Hematopoietic multipotent progenitor cell treated with erythropoietin and hydrocortisone succinate and interleukin-3 and kit ligand, for 15 days (in vitro differentiated cells): Measurements from ENCODE around the gene SLC6A6.

Experiments used
- DNase-seq: peaks from one replicate; pipeline ENCODE4 v3.0.0-alpha.2; 2015; ENCODE audit warnings: low spot score

SLC6A6 gene

DNA sequence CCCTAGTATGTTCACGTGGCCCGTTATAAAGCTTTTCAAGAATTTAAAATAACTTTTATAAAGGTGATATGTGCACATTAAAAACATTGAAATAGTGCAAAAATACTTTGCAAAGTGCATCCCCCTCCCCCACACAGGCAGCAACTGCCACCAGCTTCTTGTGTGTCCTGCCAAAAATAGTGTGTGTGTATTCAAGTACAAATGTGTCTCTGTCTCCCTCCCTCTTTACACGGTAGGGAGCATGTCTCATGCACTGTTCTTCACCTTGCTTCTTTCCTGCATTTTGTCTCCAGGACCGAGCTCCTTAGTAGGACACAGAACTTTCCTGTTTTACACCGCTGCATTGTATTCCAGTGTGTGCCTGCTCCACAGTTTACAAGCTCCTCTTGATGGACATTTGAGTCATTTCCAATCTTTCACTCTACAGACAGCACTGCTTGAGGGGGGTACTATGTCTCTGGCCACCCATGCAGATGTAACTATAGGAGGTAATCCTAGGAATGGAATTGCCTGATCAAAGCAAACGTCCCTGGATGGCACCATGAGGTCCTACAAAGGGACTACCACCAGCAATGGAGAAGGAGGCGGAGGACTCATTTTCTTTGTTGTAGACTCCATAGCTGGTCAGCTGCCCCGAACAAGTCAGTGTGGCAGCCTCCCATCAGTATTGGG, 52.4 kb downstream of the SLC6A6 start:
- DNase-seq = no peak

DNA sequence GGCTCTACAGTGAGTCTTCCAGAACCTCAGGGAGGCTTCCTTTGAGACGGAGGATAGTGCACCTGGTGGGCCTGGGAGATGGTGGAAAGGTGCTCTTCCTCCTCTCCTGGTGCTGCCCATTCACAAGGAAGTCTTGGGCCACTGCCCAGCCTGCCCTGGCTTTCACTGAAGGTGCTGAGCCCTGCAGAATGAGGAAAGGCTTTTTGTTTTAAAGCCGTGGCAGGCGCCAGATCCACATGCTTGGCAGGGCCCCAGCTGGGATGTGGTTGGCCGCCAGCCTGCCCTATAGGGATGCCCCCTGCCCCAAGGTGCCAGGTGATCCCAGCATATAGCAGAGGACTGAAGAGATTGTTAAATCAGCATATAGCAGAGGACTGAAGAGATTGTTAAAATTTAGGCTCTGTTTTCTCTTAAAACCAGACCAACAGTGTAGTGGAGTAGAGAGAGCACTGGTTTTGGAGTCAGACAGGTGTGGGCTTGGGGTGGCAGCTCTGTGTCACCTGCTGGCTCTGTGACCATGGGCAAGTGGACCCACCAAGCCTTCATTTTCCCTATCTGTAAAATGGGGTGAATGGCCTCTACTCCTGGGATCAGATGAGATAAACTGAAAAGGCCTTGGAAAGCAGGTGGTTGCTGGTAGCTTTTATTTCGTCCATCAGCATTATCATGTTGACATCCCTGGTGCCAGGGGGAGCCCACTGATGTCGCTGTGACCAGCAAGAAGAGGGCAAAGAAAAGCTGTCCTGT, 53.3 kb downstream of the SLC6A6 start:
- DNase-seq = no peak

DNA sequence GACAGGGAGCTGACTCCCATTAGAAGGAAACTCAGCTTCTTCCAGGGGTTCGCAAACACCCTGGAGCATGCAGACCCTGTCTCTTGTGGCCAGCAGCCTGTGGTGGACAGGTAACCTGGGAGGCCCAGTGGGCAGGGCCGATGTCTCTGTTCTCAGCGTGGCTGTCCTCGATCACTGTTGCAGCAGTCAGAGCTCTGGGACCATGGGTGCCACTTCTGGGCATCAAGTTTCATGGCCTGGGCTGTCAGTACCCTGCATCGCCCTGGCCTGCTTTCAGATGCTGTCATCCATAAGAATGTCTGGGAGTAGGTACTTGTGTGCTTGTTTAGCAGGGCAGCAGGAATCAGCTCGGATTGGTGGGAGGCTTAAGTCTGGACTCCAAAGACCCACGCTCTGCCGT, 54.4 kb downstream of the SLC6A6 start:
- no peak for DNase-seq

DNA sequence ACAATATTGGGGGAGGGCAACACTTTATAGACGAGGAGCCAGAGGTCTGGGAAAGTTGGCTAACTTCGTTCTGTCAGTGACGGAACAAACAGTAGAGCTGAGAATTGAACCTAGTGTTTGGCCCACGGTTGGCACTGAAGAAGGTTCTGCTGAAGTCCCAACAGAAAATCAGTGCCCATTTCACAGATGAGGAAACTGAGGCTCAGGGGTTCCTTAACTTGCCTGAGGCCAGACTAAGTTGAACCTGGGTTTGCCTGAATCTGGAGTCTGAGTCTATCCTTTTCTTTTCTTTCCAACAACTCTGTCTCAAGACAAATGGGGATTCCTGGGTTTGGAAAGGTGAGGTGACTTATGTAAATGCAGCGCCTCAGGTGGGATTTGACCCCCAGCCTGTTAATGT, 55.1 kb downstream of the SLC6A6 start:
- DNase-seq = no peak

DNA sequence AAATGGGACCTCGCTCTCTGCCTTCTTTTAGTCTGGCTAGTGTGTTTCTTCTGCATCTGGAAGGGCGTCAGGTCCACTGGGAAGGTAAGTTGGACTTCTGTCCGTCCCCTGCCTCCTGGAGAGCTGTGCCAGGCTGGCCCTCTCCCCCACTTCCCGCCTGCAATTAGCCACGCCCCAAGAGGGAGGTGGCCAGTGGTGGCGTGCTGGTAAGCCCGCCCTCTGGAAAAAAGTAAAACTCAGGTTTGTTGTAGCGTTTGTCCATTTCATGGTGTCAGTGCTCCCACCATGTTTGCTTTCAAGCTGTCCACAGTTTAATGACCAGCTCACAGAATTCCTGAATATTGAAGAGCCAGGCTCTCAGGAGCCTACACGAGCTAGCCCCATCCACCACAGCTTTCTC, 55.6 kb downstream of the SLC6A6 start:
- DNase-seq = no peak

GRCh38 chr3:14458434-14459275, 56.2 kb downstream of the SLC6A6 start:
- no peak for DNase-seq

DNA sequence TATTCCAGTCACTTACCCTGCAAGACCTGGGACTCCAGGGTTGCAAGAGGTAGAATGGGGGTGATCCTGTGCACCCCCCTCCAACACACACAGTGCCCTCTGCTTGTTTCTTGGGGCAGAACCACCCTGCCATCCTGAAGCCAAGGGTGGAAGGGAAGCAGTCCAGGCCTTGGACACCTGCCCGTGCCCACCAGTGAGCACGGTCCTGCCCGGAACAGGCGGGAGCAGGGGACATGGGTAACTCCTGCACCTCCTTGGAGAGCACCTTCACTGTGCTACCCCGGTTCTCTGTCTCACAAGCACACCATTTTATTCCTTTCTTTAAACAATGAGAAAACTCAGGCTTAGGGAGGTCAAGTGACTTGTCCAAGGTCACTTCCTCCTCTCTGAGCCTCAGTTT, 57.0 kb downstream of the SLC6A6 start:
- no peak for DNase-seq

- no peak for DNase-seq
Observed at GRCh38 chr3:14459787-14460186, 57.4 kb downstream of the SLC6A6 start.

DNA sequence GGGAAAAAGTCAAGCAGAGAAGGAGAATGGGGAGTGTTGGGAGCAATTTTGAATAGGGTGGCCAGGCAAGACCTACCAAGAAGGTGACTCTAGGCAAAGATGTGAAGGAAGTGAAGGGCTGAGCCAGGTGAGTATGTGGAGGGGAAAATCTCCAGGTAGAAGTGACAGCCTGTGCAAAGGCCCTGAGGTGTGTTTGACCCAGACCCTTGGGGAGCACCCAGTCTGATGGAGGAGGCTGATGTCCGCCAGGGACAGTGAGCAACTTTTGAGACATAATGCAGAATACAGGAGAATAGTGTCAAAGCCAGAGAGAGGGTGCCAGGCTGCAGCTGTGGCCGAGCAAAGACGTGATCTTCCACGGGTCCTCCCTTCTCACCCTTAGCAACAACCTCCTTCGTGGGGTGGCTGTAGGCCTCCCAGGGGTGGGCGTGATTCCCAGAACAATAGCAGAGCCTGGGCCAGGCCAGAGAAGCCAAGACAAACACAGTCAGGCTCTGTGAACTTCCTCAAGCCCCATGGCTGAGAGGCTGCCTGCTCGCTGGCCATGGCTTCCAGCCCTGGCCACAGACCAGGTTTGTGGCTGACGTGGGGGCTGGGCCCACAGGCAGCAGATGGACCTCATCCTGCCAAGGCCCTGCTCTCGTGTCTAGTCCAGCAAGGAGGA, 58.1 kb downstream of the SLC6A6 start:
- no peak for DNase-seq

DNA sequence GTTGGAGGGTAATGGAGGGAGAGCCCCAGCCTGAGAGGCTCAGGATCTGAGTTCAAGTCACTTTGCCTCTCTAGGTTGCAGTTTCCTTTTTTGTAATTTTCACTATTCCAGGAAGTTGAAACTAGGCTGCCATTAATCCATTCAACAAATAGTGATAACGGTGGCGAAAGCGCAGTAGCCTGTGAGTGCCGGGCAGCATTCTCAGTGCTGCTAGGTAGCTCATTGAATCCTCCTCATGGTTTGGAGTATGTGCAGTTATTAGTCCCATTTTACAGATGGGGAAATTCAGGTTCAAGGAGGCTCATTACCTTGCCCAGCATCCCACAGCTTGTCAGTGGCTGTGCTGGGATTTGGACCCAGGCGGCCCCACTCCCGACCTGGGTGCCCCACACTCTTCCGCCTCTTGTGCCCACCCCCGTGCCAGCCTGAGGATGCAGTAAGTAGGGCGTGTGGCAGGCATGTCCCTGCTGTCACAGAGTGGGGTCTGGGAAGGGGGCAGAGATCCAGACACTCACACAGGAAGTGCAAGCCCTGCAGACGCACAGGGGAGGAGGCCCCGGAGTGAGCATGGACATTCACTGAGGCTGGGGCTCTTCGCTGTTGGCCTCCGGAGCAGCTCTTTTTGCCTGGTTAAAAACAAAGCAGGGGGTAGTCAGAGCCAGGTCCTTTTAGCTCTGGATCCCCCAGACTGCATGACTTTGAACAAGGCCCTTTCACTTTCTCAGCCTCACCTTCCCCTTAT, 58.8 kb downstream of the SLC6A6 start:
- DNase-seq = no peak

GRCh38 chr3:14461748-14462324, 59.4 kb downstream of the SLC6A6 start:
- peak; percentile 4 for DNase-seq

- DNase-seq = no peak
Observed at GRCh38 chr3:14462738-14463137, 60.3 kb downstream of the SLC6A6 start.

DNA sequence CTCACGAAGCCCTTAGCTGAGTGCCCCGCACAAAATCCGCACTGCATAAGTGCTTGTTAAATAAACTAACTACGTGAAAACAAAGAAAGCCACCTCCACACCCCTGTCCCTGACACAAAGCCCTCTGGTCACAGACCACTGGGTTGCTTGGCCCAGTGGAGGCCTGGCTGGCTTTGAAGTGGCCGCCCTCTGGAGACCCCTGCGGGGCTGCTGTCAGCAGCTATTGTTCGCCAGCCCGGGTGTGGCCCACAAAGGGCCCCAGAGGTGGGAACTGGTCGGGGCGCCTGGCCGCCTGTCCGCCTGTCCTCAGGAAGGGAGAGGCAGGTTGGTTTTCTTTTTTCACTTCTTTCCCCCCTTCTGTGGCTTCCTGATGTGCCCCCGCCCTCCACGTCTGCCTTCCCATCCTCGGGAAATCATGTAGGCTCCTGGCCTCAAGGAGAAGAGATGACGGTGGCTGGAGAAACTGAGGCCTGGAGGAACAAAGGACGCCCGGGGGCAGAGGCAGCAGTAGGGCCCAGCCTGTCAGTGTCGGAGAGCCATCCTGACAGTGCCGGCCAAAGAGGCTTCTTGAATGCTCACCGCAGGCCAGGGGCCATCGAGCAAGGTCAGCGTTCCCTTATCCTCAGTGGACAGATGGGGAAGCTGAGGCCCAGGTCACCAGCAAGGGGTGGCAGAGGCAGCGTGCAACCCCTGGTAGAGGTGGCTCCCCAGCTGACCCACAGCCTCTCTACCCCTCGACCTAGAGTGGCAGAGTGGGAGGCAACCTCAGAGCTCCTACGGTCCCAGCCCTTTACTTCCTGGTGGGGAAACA, 61.1 kb downstream of the SLC6A6 start:
- no peak for DNase-seq

- no peak for DNase-seq
Observed at GRCh38 chr3:14464141-14464465, 61.7 kb downstream of the SLC6A6 start.

DNA sequence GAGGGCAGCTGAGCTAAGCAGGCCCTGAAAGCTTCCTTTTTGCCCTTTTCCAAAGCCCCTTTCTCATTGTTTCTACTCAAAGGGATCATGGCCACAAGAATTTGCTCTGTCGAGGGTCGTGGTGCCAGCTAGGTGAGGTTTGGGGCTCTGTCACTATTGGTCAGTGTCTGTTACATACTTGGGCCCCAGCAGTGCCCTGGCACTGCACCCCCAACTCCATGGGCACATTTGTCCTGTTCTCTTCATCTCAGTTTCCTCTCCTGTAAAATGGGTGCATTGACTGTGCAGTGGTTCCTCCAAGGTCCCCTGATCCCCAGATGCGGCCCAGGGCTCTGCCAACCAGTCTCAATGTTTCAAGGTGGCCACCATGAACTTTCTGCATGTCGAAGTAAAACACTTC, 62.1 kb downstream of the SLC6A6 start:
- no peak for DNase-seq

GRCh38 chr3:14465425-14465824, 63.0 kb downstream of the SLC6A6 start:
- DNase-seq = no peak

DNA sequence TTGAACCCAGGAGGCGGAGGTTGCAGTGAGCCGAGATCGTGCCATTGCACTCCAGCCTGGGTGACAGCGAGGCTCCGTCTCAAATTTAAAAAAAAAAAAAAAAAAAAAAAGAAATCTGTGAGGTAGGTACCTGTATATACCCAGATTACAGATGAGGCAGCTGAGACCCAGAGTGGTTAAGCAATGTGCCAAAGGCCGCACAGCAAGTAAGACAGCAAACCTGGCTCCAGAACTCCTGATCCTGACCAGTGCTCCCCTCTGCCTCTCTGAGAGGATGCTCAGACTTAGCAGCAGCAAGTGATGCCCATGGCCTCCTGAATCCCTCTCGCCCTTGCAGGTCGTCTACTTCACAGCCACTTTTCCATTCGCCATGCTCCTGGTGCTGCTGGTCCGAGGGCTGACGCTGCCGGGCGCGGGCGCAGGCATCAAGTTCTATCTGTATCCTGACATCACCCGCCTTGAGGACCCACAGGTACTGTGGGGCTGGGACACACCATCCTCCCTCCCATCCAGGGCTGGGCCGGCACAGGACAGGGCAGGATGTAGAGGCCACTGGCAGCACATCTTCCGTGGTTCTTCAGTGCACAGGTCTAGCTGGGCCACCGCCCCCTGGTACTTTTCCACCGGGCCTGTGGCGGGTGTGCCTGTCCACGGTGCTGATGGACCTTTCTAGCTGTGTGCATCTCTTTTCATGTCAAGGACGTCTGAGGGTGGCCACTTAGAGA, 63.9 kb downstream of the SLC6A6 start:
- no peak for DNase-seq

DNA sequence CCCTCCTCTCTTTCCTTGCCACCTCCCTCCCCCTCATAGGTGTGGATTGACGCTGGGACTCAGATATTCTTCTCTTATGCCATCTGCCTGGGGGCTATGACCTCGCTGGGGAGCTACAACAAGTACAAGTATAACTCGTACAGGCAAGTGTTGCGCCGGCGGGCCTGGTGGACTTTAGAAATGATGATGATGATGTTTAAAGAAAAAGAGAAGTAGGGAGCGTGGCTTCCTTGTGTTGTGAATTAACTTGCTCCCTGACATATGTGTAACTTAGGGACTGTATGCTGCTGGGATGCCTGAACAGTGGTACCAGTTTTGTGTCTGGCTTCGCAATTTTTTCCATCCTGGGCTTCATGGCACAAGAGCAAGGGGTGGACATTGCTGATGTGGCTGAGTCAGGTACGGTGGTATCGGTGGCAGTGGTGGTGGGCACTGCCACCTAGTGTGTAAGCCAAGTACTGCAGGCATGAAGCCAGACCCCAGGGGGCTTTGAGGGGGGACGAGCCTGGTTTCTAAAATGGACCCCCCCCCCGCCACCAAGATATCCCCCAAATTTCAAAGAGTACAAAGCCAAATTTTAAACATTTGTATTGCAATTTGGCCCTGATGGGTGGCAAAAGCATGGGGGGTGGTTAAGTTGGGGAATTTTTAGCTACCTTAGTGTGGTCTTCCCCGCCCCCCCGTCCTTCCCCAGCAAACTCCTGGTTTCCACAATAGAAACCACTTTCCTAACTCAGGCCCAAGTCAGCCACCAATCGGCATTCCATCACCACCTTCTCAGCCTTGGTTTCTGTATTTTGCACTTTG, 65.6 kb downstream of the SLC6A6 start:
- peak; percentile 36 for DNase-seq

- DNase-seq = no peak
Observed at GRCh38 chr3:14468621-14468981, 66.2 kb downstream of the SLC6A6 start.
